ENCODE measurements around the gene SERP1.

GRCh38 chr3:150511122-150511821, 35.0 kb downstream of the SERP1 start:
- no peak for TF ChIP-seq CTCF (IDR thresholded peaks at IDR 0.05)
- no peak for TF ChIP-seq POLR2A (IDR thresholded peaks at IDR 0.05)

Data from adrenal gland (tissue), 5 donors.